Measurements from ENCODE around the gene MAP2K5.

MAP2K5 gene

GRCh38 chr15:67678993-67679392 is 136.5 kb downstream of the MAP2K5 start:
- DNase-seq = no peak

GRCh38 chr15:67680641-67681040 is 138.1 kb downstream of the MAP2K5 start:
- no peak for DNase-seq

- DNase-seq = no peak
Observed at GRCh38 chr15:67685008-67685599, 142.6 kb downstream of the MAP2K5 start.

- DNase-seq = no peak
Observed at GRCh38 chr15:67685716-67686115, 143.2 kb downstream of the MAP2K5 start.

- no peak for DNase-seq
Observed at GRCh38 chr15:67690936-67691335, 148.4 kb downstream of the MAP2K5 start.

GRCh38 chr15:67691450-67691849 is 148.9 kb downstream of the MAP2K5 start:
- no peak for DNase-seq

GRCh38 chr15:67692573-67692972 is 150.1 kb downstream of the MAP2K5 start:
- no peak for DNase-seq

- DNase-seq = no peak
Observed at GRCh38 chr15:67696087-67696486, 153.6 kb downstream of the MAP2K5 start.

GRCh38 chr15:67700023-67700422 is 157.5 kb downstream of the MAP2K5 start:
- no peak for DNase-seq

GRCh38 chr15:67701669-67702068 is 159.2 kb downstream of the MAP2K5 start:
- DNase-seq = no peak

GRCh38 chr15:67707520-67708283 is 165.2 kb downstream of the MAP2K5 start:
- DNase-seq = no peak

GRCh38 chr15:67708500-67708899 is 166.0 kb downstream of the MAP2K5 start:
- no peak for DNase-seq

- DNase-seq = no peak
Observed at GRCh38 chr15:67715170-67715569, 172.7 kb downstream of the MAP2K5 start.

- DNase-seq = no peak
Observed at GRCh38 chr15:67716171-67716570, 173.7 kb downstream of the MAP2K5 start.

- no peak for DNase-seq
Observed at GRCh38 chr15:67717776-67718175, 175.3 kb downstream of the MAP2K5 start.

- DNase-seq = no peak
Observed at GRCh38 chr15:67719330-67719959, 176.9 kb downstream of the MAP2K5 start.

- DNase-seq = no peak
Observed at GRCh38 chr15:67720556-67721175, 178.2 kb downstream of the MAP2K5 start.

- DNase-seq = no peak
Observed at GRCh38 chr15:67722030-67722817, 179.7 kb downstream of the MAP2K5 start.

GRCh38 chr15:67723294-67724024 is 181.0 kb downstream of the MAP2K5 start:
- DNase-seq = no peak

GRCh38 chr15:67724691-67725375 is 182.3 kb downstream of the MAP2K5 start:
- no peak for DNase-seq

- no peak for DNase-seq
Observed at GRCh38 chr15:67730135-67730534, 187.6 kb downstream of the MAP2K5 start.
